GM04504 (cell line): ENCODE data around the gene MBD5.

Experiments
- DNase-seq: peaks from one replicate; pipeline ENCODE4 v3.0.0-alpha.2; 2012; ENCODE audit warnings: low read depth

Gene MBD5

DNA sequence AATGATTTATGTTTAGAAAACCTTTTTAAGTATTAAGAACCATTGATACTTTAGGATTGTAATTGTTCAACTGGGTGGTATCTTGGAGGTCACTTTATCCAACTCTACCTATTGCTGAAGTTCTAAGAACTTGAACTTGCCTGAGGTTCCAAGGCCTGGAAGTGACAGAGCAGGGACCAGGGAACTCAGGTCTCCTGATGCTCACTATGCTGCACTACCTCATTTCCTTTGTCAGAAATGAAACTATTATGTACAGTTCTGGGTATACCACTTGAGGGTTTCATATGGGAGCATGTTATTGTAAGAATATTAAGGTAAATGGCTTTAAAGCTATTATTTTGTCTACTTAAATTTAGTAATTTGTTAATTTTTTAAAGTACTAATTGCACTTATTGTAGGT is 3.0 kb downstream of the MBD5 start:
- no peak for DNase-seq

DNA sequence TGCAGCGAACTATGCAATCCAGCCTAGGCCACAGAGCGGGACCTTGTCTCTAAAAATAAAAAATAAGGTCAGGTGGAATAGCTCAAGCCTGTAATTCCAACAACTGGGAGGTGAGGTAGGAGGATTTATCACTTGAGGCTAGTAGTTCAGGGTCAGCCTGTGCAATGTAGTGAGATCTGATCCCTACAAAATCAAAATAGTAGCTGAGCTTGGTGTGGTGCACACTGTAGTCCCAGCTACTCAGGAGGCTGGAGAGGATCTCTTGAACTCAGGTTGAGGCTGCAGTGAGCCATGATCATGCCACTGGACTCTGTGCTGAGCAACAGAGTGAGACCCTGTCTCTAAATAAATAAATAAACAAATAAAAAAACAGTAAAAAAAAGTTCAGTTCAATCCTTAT is 5.7 kb downstream of the MBD5 start:
- no peak for DNase-seq

DNA sequence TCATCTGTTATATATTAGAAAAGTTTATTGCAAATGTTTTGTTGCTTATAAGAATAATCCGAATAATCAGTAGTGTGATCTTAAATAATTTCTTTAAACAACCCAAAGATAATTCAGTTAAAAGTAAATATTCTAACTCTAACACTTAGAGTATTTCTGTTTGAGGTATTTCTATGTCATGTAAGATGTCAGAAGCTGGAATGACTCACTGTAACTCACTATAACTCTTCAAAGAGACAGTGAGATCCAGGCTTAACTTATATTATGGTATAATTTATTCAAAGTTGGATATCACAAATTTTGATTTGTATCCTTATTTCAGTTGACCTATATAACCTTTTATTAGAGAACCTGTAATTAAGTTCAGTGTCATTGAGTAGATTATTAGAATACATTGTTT is 6.9 kb downstream of the MBD5 start:
- DNase-seq = no peak

DNA sequence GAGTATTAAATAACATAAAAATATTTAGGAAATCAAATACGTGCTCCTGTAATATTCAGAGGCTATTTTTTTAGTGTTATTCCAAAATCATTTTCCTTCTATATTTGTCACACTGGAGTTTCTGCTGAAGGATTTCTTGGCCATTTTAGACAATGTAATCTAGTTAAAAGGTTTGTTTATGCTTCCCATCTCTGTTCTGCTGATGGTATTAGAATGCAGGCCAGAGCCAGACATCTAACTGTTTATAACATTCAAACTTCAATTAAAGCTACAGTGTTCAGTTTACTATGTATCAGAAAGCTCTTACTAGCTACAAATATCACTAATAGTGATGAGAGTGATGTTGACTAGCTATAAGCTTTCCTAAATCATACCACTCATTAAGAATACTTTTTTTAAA is 7.9 kb downstream of the MBD5 start:
- no peak for DNase-seq

DNA sequence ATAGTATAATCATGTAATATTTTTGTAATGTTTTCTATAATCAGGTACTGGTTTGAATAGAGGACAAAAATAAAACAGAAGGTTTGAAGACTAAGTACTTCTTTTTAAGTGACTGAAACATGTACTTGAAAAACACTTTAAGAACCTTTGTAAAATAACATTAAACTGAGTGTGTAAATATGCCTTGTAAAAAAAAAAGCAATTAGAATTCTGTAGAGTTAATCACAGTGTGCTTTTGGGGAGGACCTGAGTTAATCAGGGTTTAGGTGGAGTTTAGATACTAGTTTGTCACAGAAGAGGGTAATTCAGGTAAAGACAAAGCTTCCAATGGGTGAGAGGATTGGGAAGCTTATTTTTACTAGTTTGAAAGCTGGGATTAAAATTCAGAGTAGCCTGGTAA is 10.3 kb downstream of the MBD5 start:
- DNase-seq = no peak

DNA sequence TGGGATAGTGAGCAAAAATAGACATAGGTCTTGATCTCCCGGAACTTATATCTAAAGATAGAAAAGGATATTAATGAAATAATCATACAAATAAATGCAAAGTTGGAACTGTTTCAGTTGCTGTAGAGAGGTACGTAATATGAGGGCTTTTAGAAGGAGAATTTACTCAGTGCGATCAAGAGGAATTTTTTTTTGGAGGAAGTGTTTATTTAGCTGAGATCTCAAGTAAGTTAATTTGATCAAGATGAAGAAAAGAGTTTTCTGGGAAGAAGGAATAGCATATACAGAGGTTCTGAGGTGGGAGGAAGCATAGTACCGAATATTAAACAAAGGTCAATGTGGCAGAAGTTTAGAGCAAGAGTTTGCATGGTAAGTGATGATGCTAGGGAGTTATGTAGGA is 11.3 kb downstream of the MBD5 start:
- no peak for DNase-seq

DNA sequence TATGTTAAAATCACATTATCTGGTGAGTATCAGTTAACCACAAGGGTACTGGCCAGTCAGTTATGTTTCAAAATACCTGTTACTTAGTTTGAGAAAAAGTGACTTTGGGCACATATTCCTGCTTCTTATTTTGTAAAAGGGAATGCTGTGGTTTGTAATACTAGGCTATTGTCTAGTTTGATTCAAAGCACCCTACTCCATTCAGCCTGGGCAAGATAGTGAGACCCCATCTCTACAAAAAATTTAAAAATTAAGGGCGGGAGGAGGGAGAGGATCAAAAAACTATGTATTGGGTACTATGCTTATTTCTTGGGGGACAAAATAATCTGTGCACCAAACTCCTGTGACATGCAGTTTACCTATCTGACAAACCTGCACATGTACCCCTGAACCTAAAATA is 18.9 kb downstream of the MBD5 start:
- DNase-seq = no peak

DNA sequence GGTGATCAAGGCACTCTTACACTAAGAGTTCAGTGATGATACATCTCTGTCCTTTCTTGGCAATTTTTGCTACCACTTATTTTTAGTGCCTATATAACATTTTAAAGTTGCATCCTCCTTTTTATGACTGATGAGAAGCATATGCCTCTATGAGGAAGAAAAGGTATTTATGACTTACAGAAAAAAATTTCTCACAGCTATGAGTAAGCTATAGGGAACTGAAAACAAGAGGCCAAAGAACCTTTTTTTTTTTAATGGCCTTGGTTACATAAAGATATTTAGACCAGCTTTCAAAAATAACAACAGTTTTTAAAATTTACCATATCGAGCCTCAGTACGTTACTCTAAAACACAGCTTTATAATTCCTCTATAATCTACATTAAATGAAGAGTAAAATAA is 21.3 kb downstream of the MBD5 start:
- no peak for DNase-seq

DNA sequence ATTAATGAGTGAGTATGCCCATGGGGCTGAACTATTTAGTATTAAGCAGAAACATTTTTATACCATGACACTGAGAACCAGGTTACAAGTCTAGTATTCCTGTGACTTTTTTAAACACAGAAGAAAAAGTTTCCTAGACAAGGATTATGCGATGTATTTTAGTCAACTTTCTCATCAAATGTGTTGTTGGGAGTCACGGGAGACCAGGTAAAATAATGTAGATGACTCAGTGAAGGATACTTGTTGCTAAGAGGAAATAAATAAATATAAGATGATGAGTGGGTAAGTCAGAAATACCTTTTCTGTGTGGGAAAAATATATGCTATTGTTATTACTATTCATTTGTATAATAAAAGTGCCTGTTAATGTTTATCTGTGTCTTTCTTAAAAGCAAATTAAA is 23.4 kb downstream of the MBD5 start:
- DNase-seq = no peak

DNA sequence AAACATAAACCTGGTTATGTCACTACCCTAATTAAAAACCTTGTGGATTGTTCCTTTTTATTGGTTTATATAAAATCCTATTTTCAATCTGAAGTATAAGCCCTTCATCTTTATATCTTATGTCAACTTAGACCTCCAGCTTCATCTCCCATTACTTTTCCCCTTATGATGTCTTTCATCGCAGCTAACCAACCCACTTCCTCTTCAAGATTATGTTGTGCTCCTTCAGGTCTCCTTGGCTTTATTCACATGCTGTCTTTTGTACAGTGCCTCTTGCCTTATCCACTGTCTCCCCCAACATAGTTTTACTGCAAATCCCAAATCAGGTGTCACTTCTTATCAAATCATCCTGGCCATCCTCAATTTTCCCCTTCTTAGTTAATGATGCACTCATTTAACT is 25.9 kb downstream of the MBD5 start:
- no peak for DNase-seq

DNA sequence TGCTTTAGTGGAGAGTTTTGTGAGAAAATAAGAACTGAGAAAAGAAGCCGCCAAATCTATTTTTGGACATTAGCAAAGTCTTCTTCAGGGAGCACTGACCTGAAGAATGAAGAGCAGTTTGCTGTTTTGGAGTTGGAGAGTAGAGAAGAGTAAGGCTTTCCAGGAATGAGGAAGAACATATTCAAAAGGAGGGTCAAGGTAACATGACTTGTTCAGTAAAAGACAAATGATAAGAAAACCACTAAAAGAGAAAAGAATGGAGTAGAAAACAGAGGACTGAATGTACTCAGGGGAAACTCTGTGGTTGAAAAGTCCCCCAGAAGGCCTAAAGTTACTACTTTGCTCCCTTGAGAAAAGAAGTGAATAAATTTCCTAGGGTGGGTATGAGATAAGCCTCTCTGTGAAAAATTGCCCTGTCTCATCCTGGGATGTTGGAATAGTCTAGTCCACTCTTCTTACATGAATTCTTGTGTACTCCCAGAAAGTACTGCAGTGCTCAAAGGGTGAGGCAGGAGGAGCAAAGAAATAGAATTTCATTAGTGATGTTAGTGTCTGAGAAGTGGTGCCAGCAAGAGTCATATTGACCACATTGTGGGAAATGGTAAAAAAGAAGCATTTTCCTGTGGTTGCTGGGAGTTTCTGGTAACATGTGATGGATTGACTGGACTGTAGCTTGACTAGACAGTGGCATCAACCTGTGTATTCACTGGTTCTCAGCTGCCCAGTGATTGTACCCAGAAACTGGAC is 27.8 kb downstream of the MBD5 start:
- DNase-seq = peak; percentile 6

DNA sequence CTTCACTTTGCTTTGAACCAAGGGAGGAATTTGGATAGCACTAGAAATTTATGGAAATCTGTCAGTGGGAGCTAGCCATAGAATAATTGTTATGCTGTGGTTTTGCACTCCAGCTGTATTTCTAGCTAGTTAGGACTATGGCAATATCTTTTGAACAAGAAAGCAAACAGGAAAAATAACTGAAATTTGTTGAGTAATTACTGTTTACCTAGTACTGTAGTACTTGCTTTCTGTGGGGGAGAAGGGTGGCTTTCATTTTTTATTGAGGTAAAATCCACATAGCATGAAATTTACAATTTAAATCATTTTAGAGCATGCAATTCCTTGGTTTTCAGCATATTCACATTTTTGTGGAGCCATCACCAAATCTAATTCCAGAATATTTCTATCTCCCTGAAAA is 28.4 kb downstream of the MBD5 start:
- no peak for DNase-seq

DNA sequence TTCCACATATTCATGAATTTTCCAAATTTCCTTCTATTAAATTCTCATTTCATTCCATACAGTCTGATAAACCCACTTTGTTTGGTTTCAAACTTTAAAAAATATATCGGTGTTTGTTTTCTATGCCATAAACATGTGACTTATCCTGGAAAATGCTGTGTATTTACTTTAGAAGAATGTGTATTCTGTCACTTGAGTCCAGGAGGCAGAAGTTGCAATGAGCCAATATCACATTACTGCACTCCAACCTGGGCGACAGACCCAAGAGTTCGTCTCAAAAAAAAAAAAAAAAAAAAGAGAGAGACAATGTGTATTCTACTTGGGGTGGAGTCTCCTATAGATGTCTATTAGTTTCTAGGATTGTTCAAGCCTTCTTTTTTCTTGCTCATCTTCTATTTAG is 31.8 kb downstream of the MBD5 start:
- DNase-seq = no peak

DNA sequence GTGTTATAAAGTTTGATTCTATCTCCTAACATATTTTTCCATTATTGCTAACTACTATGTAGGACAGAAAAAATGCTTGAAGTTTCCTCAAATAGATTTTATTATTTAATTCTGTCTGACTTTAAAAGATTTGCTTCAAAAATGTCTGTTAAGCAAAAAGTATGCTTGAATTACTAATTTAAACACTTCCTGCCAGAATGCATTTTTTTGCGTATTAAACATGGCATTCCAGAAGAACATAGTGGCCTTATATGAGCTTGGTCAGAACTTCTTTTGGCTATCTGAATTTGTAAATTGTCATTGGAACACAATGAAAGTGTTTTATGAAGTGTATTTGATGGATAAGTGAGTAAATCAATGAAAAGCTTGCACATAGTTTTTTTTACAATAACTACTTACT is 37.8 kb downstream of the MBD5 start:
- no peak for DNase-seq

DNA sequence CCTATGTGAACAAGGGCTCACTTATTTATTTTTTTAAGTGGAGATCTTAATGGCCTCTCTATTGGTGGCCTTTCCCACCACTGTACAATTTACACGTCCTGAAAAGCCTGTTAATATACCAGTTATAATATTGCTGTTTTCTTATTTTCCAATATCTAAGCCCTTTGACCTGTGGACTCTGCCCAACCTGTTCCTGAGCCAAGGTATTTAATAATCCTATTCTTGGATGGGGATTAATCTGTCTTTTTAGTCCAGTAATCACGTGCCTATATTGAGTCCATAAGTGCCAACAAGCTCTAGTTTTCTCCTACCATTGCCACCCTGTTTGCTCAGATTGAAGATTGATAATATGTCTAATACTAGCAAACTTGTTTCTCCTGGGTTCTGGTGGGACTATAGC is 42.7 kb downstream of the MBD5 start:
- DNase-seq = no peak

DNA sequence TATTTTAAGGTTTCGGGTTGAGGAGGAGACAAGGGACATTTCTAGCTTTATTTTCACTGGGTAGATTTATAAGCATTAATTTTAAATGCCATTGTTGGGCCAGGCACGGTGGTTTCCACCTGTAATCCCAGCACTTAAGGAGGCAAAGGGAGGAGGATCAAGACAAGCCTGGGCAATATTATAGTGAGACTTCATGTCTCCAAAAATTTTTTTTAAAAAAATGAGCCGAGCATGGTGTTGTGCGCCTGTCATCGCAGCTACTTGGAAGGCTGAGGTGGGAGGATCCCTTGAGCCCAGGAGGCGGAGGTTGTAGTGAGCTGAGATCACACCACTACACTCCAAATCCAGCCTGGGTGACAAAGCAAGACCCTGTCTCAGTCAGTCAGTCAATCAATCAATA is 45.0 kb downstream of the MBD5 start:
- DNase-seq = no peak

DNA sequence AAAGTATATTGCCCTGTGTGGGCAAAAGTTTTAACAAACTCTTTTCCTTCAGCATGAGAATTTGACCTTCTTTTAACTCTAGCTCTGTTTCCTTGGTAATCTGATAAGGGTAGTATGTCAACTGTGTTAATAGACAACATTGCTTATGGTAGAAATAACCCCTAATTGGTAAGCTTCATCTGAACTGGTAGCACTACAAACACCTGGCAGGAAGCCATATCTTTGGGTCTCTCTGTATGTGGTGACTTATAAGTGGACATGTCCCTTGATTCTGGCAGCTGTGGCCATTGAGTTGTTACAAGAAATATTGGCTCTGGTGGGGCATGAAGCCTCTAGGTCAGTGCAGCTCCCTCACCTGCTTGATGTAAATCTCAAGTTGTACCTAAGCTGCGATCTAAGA is 46.9 kb downstream of the MBD5 start:
- DNase-seq = no peak

DNA sequence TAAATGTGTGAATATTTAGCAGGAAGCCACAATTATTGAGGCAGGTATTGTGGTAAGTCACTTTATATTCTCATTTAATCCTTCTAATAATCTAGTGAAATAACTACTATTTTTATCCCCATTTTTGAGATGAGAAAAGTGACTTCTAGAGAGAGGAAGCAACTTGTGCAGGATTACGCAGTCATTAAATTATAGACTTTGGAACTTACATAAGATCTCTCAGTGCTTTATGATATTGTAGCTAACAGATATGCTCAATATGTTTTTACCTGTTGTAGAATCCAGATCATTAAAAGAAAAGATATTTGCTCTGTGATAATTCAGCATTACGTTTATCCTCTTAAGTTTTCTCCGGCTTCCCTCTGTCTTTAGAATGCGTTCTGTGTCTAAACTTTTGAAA is 50.5 kb downstream of the MBD5 start:
- no peak for DNase-seq

DNA sequence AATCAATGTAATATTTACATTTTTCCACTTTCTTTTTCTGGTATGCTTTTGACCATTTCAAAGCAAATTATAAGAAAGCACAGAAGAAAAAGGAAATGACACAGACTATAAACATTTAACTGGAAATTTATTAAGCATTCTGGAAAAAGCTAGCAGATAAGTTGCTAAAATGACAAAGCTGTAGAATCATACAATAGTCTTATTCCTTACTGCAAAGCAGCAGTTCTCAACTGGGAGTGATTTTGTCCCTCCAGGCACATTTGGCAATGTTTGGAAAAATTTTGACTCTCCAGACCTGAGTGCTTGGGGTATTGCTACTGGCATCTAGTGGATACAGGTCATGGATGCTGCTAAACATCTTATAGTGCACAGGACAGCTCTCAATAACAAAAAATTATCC is 75.1 kb downstream of the MBD5 start:
- DNase-seq = no peak

DNA sequence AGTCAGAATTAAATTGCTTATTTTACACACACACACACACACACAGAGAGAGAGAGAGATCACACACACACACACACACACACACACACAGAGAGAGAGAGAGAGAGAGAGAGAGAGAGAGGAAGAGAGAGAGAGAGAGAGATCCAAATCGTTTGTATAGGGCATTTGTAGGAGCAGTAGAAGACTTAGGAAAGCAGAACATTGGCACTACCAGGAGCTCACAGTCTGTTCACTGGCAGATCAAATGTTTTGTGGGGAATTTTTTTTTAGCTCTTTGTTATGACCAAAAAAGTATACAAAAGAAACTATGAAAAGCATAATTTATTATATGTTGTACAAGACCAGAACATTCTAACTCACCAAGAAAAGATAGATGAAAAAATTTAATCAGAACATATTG is 81.8 kb downstream of the MBD5 start:
- DNase-seq = no peak

DNA sequence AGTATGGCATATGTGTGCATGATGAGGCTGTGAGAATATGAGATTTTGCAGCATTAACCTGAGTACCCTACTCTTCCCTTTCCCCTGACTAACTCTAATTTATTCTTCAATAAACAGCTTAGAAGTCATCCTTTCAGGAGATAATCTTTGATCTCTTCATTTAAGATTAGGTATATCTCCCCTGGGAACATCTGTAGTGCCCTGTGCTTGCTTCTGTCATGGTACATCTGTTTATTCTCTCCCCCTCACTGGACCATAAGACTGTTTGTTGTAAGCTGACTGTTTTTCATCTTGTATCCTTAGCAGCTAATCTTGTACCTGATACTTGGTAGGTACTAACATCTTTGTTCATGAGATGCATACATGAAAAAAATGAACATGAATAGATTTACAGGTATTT is 83.1 kb downstream of the MBD5 start:
- no peak for DNase-seq

DNA sequence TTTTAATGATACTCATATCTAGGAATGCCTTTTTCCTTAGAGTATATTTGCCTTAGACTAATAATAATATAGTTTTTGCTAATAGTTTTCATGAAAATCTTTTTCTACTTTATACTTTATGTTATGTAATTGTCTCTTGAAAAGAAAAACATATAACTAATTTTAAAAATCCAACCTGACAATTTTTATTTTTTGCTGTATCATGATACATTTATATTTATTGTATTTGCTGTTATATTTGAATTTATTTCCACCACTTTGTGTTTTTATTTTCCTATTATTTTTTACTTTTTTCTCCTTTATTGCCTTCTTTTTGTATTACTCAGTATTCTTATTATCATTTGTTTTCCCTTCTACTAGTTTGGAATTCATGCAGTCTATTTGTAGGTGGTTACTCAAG is 85.4 kb downstream of the MBD5 start:
- no peak for DNase-seq

DNA sequence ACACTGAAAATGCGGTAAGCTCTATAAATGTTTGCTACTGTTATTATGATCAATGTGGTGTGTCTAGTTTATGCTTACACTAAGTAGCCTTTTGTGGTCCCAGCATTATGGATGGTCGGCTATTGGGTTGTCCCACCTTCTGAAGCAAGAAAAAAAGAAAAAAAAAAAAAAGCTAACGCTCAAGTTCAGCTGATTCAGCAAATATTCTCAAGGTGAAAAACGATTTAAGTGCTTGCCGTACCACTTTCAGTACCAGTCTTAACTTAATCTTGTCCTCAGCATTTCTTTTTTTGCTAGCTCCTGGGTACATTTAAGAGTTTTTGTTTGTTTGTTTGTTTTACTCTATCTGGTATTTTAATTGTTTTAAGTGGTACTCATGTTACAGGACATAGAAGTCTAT is 87.5 kb downstream of the MBD5 start:
- no peak for DNase-seq

DNA sequence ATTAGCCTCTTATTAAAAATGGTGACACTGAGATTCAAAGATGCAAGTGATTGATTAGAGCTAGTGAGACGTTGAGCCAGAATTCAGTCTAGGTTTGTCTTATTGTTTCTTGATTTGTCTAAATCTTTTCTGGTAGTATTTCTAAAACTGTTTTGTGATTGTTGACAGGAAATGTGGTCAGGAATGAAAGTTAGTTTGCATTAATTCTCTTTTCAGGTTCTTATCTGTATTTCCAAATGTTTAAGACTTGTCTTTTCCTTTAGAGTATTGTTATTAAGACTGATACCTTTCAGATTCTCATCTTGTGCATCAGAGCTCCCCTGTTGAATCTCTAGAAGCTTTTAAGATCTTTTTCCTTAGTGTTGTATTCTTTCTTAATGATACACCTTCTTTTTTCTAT is 89.3 kb downstream of the MBD5 start:
- DNase-seq = no peak

DNA sequence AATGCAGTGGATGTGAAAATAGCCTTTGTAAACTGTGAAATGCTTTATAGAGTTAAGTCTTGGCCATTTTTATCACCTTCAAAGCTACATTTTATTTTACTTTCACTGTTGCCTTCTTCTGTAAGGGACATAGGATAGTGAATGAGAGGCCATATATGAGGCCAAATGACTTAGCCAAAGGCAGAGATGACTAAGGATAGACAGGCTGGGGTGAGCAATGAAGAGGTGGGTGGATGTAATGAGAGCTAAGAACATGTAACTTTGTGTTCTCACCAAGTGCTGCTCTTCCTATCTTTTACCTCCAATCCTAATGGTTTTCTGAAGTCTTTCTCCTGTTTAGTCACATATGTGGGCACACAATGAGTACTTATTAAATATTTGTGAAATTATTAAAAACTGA is 101.9 kb downstream of the MBD5 start:
- DNase-seq = no peak
